HG03558 (cell line): ENCODE results near the gene MAP3K9.

Source experiments
- ATAC-seq: cut with Tn5 transposase; IDR thresholded peaks from one replicate; pipeline ENCODE4 v1.9.1; 2021; ENCODE audit warnings: moderate number of reproducible peaks; ENCODE audit not compliant: unreplicated experiment; ENCODE audit errors: extremely low read depth

The MAP3K9 gene

DNA sequence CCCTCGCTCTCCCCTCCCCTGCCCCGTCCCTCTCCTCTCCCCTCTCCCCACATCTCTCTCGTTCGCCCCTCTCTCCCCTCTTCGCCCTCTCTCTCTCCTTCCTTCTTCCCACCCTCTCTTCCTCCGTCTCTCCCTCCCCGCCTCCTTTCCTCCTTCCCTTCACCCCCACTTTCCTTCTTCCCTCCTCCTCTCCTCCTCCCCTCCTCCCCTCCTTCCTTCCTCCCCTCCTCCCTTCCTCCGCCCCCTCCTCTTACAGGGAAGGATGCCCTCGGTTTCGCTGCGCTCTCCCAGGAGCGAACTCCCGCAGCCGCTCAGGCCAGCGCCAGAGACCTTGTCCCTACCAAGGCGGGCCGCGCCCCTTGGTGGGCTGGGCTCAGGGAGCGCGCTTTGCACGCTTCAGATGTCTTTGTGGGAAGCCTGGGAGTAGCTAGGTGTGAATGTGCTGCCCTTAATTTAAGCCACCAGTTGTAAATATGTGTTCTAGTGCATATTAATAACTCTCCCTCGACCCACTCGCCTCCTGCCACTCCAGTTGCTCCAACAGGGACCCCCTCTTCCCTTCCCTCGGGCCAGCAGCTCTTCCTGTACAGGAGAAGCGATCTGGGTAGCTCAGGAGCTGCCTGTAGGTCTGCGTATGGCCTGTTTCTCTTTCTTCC is 13.3 kb upstream of the MAP3K9 start:
- ATAC-seq = no peak

GRCh38 chr14:70821584-70822529 is 12.5 kb upstream of the MAP3K9 start:
- ATAC-seq = no peak

DNA sequence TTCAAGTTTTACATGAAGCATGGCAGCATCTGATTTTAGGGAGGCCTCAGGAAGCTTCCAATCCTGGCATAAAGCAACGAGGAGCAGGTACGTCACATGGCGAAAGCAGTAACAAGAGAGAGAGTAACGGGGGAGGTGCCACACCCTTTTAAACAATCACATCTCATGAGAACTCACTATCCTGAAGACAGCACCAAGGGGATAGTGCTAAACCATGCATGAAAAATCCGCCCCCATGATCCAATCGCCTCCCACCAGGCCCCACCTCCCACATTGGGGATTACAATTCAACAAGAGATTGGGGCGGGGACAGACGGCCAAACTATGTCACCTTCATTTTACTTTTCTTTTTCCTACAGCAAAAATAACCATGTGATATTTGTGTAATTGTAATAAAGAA is 7.2 kb upstream of the MAP3K9 start:
- no peak for ATAC-seq

- ATAC-seq = no peak
Observed at GRCh38 chr14:70814466-70814865, 5.2 kb upstream of the MAP3K9 start.

GRCh38 chr14:70812124-70812818 is 3.0 kb upstream of the MAP3K9 start:
- no peak for ATAC-seq

DNA sequence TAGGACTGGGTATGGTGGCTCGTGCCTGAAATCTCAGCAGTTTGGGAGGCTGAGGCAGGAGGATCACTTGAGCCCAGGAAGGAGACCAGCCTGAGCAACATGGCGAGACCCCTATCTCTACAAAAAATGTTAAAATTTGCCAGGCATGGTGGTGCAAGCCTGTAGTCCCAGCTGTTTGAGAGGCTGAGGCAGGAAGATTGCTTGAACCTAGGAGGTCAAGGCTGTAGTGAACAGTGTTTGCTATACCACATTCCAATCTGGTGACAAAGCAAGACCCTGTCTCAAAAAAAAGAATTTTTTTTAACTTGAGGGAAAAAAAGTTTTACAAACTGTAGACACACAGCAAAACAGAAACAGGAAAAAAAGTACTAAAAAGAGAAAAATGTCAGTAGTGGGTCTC is 2.3 kb upstream of the MAP3K9 start:
- no peak for ATAC-seq

DNA sequence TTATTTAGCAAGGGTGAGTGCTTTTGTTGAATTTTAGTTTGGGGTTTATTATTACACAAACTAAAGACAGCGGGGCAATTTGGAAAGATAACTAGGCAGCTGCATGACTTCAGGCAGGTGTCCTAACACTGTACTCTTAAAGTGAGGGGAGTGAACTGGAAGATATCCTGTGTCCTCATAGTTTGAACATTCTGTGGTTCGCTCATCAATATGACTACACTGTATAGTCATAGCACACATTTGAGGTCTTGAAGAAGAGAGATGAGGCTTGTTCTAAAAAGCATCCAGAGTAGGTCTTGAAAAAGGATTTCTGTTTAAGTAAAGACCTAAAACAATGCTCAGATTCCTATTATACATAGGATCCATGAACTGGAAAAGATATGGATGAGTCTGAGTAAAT is 1.7 kb upstream of the MAP3K9 start:
- ATAC-seq = no peak

- no peak for ATAC-seq
Observed at GRCh38 chr14:70810621-70811020, 1.3 kb upstream of the MAP3K9 start.

GRCh38 chr14:70808416-70809224 is 693 bp downstream of the MAP3K9 start:
- ATAC-seq = no peak

GRCh38 chr14:70807898-70808415 is 1.4 kb downstream of the MAP3K9 start:
- no peak for ATAC-seq

DNA sequence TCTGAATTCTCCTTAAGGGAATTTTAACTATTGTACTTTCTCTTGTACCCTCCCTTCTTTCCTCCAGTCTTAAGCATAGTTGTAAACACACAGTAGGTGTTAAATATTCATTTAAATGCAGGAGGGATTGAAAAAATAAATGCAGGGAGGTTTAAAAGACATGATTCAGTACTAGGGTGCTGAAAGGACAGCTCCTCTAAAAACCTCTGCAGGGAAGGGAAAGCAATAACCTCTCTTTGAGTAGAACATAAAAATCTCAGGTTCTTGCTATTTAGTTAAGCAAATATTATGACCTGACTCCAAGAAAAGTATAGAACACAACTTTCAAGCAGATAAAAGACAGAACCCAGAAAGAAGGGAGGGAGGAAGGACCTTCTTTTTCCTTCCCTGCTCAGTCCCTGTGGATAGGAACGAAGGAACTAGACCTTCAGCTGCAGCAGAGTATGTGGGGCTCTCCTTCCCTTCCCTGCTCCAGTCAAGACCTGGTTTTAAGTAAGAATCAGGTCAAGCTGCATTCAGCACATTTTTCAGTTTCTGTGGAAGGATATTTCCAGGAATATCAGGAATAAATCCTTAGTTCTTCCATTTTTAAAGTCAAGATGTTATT is 4.7 kb downstream of the MAP3K9 start:
- no peak for ATAC-seq

GRCh38 chr14:70803321-70804310 is 5.7 kb downstream of the MAP3K9 start:
- no peak for ATAC-seq

DNA sequence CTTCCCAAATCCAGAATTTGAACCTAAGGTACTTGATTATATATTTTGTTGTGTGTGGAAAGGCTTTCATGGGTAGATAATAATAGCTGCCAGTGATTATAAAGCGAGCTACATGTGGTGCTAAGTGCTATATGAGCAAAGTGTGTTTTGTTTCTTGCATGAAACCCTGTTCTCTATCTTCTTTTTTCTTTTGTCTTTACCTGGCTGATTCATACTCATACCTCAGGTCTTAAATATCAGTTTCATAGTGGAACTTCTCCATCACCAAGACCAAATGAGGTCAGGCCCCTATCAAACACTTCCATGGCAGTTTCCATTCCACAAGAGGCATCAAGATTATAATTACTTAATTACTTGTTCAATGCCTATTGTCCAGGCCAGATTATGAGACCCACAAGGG is 6.9 kb downstream of the MAP3K9 start:
- no peak for ATAC-seq

DNA sequence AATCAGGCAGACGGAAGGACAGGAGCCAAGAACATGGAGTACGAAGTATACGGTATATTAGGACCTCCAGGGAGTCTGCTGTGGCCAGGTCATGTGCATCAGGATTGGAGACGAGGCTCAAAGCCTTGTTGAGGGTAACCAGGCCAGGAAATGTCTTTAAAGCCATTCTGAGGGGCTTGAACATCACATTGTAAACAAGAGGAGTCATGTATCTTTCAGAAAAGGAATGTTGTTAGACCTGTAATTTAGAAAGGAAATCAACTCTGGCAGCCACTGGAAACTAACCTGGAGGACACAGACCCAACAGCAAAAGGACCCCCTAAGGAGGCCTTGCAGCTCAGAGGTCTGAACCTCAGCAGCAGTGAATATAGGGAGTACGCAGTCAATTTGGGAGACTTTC is 7.5 kb downstream of the MAP3K9 start:
- no peak for ATAC-seq

- no peak for ATAC-seq
Observed at GRCh38 chr14:70796551-70796950, 12.8 kb downstream of the MAP3K9 start.

DNA sequence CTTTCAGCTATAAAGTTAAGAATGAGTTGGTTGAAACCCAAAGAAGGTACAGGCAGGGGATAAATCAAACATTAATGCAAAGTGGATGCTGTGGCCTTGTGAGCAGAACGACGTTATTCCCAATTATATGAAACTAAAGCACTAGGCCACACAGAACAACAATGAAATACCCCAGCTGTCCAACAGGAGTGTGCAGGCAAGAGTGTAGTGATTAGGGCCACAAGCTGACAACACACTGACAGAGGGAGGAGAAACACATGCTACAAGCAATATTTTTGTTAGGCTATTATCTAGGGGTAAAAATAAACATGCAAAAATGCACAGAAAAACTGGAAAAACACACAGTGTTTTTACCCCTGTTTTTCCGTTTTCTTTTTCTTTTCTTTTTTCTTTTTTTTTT is 15.0 kb downstream of the MAP3K9 start:
- no peak for ATAC-seq

DNA sequence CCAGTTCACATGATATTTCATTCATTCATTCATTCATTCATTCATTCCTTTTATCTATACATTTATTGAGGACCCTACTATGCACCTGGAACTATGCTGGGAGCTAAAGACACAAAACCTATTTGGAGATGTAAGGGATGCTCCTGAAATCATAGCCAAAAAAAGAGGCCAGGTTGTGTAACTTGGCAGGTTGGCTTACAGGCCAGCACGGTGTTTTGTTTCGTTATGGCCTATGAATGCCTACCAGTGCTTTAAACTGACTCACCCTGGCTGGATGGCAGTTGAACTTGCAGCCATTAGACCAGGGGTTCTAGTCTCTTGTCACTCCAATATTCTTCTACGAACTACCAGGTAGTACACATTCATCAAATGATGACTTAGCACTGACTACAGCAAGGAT is 15.7 kb downstream of the MAP3K9 start:
- no peak for ATAC-seq

DNA sequence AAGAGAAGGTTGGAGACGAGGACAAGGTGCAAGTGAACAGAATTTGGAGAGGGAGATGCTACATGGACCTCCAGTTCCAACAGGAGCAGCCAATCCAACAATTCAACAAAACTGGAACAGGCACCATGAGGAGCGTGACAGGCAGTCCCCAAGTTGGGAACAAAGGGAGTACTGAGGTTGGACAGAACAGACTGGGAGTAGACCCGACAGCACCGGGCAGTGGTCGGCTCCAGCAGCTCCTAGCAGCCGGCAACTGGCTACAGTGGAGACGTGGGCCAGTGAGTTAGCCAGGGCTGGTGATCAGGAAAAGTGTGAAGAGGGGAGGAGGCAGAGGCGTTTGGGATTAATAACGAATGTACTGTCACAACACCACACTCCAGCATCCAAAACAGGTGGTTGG is 16.4 kb downstream of the MAP3K9 start:
- no peak for ATAC-seq
